Ishikawa (cell line): ENCODE measurements around the gene AKR7A3.
A peak's percentile ranks its signal among the peaks of the same experiment; 100 is the strongest.

Experiments
- CEBPB ChIP-seq: IDR thresholded peaks from 2 replicates; pipeline ENCODE4 v1.6.1; 2012
- CREB1 ChIP-seq: IDR thresholded peaks from 2 replicates; pipeline ENCODE4 v1.6.1; 2012; ENCODE audit warnings: low read depth
- EGR1 ChIP-seq: IDR thresholded peaks from 2 replicates; pipeline ENCODE4 v1.6.1; 2012
- EP300 ChIP-seq: IDR thresholded peaks from 2 replicates; pipeline ENCODE4 v1.6.1; 2012; ENCODE audit warnings: borderline replicate concordance
- FOXM1 ChIP-seq: IDR thresholded peaks from 2 replicates; pipeline ENCODE4 v1.6.1; 2012; ENCODE audit warnings: low read depth, borderline replicate concordance
- NFIC ChIP-seq: IDR thresholded peaks from 2 replicates; pipeline ENCODE4 v1.6.1; 2012
- RAD21 ChIP-seq: IDR thresholded peaks from 2 replicates; pipeline ENCODE4 v1.6.1; 2012; ENCODE audit warnings: low read depth
- REST ChIP-seq: IDR thresholded peaks from 2 replicates; pipeline ENCODE4 v1.6.1; 2012; ENCODE audit warnings: low read depth, mild to moderate bottlenecking
- TAF1 ChIP-seq: IDR thresholded peaks from 2 replicates; pipeline ENCODE4 v1.6.1; 2012; ENCODE audit warnings: low read depth, mild to moderate bottlenecking
- TCF12 ChIP-seq: IDR thresholded peaks from 2 replicates; pipeline ENCODE4 v1.6.1; 2012; ENCODE audit warnings: low read depth
- TEAD4 ChIP-seq: IDR thresholded peaks from 2 replicates; pipeline ENCODE4 v1.6.1; 2012
- USF1 ChIP-seq: IDR thresholded peaks from 2 replicates; pipeline ENCODE4 v1.6.1; 2012
- YY1 ChIP-seq: IDR thresholded peaks from 2 replicates; pipeline ENCODE4 v1.6.1; 2012; ENCODE audit warnings: low read depth
- ZBTB7A ChIP-seq: IDR thresholded peaks from 2 replicates; pipeline ENCODE4 v1.6.1; 2012; ENCODE audit warnings: low read depth
- TF ChIP-seq, protein P1 (sequence below): IDR thresholded peaks from 2 replicates; pipeline ENCODE4 v1.6.1; 2012

Gene AKR7A3

GRCh38 chr1:19313961-19314882 lies 25.7 kb upstream of the AKR7A3 start:
- TF ChIP-seq EP300 (no peak), ZBTB7A (no peak), REST (no peak), FOXM1 (no peak), NFIC (no peak), CEBPB (no peak), TAF1 (no peak), TEAD4 (no peak), RAD21 (no peak), USF1 (no peak), YY1 (no peak), EGR1 (no peak), CREB1 (no peak), TCF12 (no peak)

DNA sequence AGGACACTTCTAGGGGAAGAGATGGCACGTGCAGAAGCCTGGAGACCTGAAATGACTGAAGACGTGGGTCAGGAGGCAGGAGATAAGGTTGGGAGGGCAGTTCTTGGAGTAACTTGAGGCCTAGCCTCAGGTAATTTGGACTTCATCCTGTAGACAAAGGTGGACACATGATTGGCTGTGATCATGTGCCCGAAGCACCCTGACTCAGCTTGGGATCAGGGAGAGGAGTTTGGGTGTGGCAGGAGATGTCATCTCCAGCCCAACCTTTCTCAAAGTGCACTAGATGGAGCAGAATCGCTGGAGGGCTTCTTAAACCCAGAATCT lies 25.0 kb upstream of the AKR7A3 start:
- TF ChIP-seq YY1, result no peak
- TF ChIP-seq REST, result no peak
- no peak for TF ChIP-seq RAD21
- no peak for TF ChIP-seq CREB1
- no peak for TF ChIP-seq USF1
- TF ChIP-seq TCF12, result no peak
- TF ChIP-seq EGR1, result no peak
- TF ChIP-seq ZBTB7A, result no peak
- TF ChIP-seq TAF1, result no peak
- no peak for TF ChIP-seq FOXM1
- TF ChIP-seq TEAD4, result no peak
- no peak for TF ChIP-seq NFIC
- no peak for TF ChIP-seq CEBPB
- no peak for TF ChIP-seq EP300
- TF ChIP-seq, protein P1, sequence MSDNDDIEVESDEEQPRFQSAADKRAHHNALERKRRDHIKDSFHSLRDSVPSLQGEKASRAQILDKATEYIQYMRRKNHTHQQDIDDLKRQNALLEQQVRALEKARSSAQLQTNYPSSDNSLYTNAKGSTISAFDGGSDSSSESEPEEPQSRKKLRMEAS, result no peak

- TF ChIP-seq USF1, result no peak
- TF ChIP-seq ZBTB7A, result no peak
- TF ChIP-seq, protein P1, result no peak
- no peak for TF ChIP-seq TAF1
These were observed 24.4 kb upstream of the AKR7A3 start for GRCh38 chr1:19312782-19313635.

- TF ChIP-seq EGR1 (peak; percentile 89), USF1 (peak; percentile 92), CEBPB (no peak), REST (no peak), TEAD4 (no peak), RAD21 (no peak), TAF1 (peak; percentile 74), ZBTB7A (peak; percentile 73), YY1 (0 out of 2 replicates have a peak, but pooled peaks have one; percentile 40), EP300 (no peak), NFIC (no peak), CREB1 (no peak), TCF12 (0 out of 2 replicates have a peak, but pooled peaks have one; percentile 27), FOXM1 (no peak)
- TF ChIP-seq, protein P1, result peak; percentile 85
These were observed 23.6 kb upstream of the AKR7A3 start, which contains the start of the genes AKR7A2 and SLC66A1 for GRCh38 chr1:19311931-19312781. AKR7A2 (minus strand) TSS chr1:19312144; CDS start chr1:19312124, 20 bp downstream. SLC66A1 (plus strand) TSS chr1:19312326; CDS start chr1:19317678, 5,352 bp downstream.
